ENCODE results near the gene TUBGCP4. TPM values are rescaled to one million over a fixed set of nuclear protein-coding genes. Genes with fewer than 3 reads are reported as not detected.

Gene TUBGCP4
- 6.6 and 8.5 TPM in 2 replicates for polyA plus RNA-seq (2012; rRNA removed)
- polyA plus RNA-seq (2012; cell fraction: cytosol; rRNA removed), result 5.2 and 6.9 TPM in 2 replicates
- 7.3 and 10.9 TPM in 2 replicates for polyA plus RNA-seq (2012; cell fraction: nucleus; rRNA removed)

- Histone ChIP-seq H2AFZ (ENCODE audit: low read depth) (peak within 1 kb of the TSS; percentile 96), H3K4me3 (ENCODE audit: low read depth in 2 of 2, low read length in 1 of 2) (peak within 1 kb of the TSS; percentile 67 to 82), H3K27ac (ENCODE audit: low read depth in 2 of 2, low read length in 1 of 2) (peak within 1 kb of the TSS; percentile 26 to 76; a peak in 3 of 4 replicates), H3K27me3 (ENCODE audit: insufficient read depth) (no peaks in the 10 kb centered on the region), H3F3A (replicated peaks; ENCODE audit: insufficient read depth) (no peaks in the 10 kb centered on the region), H3K9me3 (no peaks in the 10 kb centered on the region), H3K4me1 (ENCODE audit: control insufficient read depth in 1 of 2, insufficient read depth in 2 of 2, low read depth in 1 of 2, low read length in 1 of 2) (peaks cover 6 to 16% of the 10 kb centered on the region in 2 experiments; a peak in 2 of 4 replicates), H3K4me2 (peak within 1 kb of the TSS; percentile 80), H3K79me2 (ENCODE audit: insufficient read depth) (peaks cover 45% of the 10 kb centered on the region), H3K9me2 (no peaks in the 10 kb centered on the region), H3K9ac (peak within 1 kb of the TSS; percentile 70), H3K36me3 (replicated peaks in 1 of 2; ENCODE audit: control insufficient read depth in 1 of 2, insufficient read depth in 2 of 2, low read length in 1 of 2) (peaks cover 22 to 29% of the 10 kb centered on the region in 2 experiments), H4K20me1 (ENCODE audit: insufficient read depth) (no peaks in the 10 kb centered on the region)
- 4% methylated on average over 18 of the region's 66 CpGs for WGBS (ENCODE audit: low lambda C conversion rate)
- peak; percentile 99 for DNase-seq
- TF ChIP-seq MXI1 (IDR thresholded peaks at IDR 0.05; ENCODE audit: low read depth, low read length) (peak; percentile 62; the same call in 1 of the 2 replicates), ELF1 (IDR thresholded peaks at IDR 0.05) (peak; percentile 68), TAF1 (IDR thresholded peaks at IDR 0.05; ENCODE audit: borderline replicate concordance, low read depth, low read length) (peak; percentile 44; the same call in 1 of the 2 replicates), REST (IDR thresholded peaks at IDR 0.05; ENCODE audit: low read depth, low read length) (0 out of 2 replicates have a peak, but pooled peaks have one; percentile 24), RXRA (IDR thresholded peaks at IDR 0.05; ENCODE audit: borderline replicate concordance, low read depth) (no peak), MAX (IDR thresholded peaks at IDR 0.05; ENCODE audit: low read depth) (peak; percentile 8; the same call in 1 of the 2 replicates), NRF1 (IDR thresholded peaks at IDR 0.05; ENCODE audit: low read depth, low read length) (peak; percentile 71), POLR2AphosphoS5 (IDR thresholded peaks at IDR 0.05; ENCODE audit: low read depth, low read length) (peak; percentile 71), EZH2phosphoT487 (IDR thresholded peaks at IDR 0.05; ENCODE audit: borderline replicate concordance, low read depth) (no peak), GABPA (IDR thresholded peaks at IDR 0.05; ENCODE audit: low read depth) (peak; percentile 71), RCOR1 (IDR thresholded peaks at IDR 0.05; ENCODE audit: low read length) (no peak), CTCF (IDR thresholded peaks at IDR 0.05) (peak; percentile 48)
- CTCF ChIA-PET, result interaction anchor here (0.6 to 2.1 kb wide), 10 partner anchors 11 to 159 kb away, joined by 3 to 8 read pairs (median 3); no protein-coding TSS in a partner anchor
- POLR2A ChIA-PET, result interaction anchor here (0.6 to 2.0 kb wide), 5 partner anchors 10 to 140 kb away, joined by 3 to 7 read pairs (median 3); no protein-coding TSS in a partner anchor
These were observed at the start of gene TUBGCP4, which contains the start of gene ZSCAN29 for GRCh38 chr15:43370975-43371974. TUBGCP4 (plus strand) TSS chr15:43371101; CDS start chr15:43371355, 254 bp downstream. ZSCAN29 (minus strand) TSS chr15:43371043; CDS start chr15:43369913, 1,130 bp downstream.
